Activated gamma-delta T cell treated with Interleukin-2 at 50 U/mL for 16 hours (primary cell): Measurements from ENCODE around the gene S1PR3.

Source experiments
- DNase-seq: peaks from one replicate; pipeline ENCODE4 v3.0.0-alpha.2; 2020

The S1PR3 gene

GRCh38 chr9:88969646-88970373 is 21.5 kb upstream of the S1PR3 start:
- no peak for DNase-seq

GRCh38 chr9:88971131-88971960 is 19.9 kb upstream of the S1PR3 start:
- DNase-seq, result no peak

GRCh38 chr9:88972401-88972800 is 18.9 kb upstream of the S1PR3 start:
- DNase-seq, result no peak

- DNase-seq, result no peak
These were observed 17.8 kb upstream of the S1PR3 start for GRCh38 chr9:88973281-88974045.

- DNase-seq, result no peak
These were observed 16.6 kb upstream of the S1PR3 start for GRCh38 chr9:88974641-88975040.

- no peak for DNase-seq
These were observed 15.0 kb upstream of the S1PR3 start for GRCh38 chr9:88975966-88976889.

GRCh38 chr9:88976890-88977257 is 14.4 kb upstream of the S1PR3 start:
- DNase-seq, result no peak

GRCh38 chr9:88978034-88978433 is 13.2 kb upstream of the S1PR3 start:
- no peak for DNase-seq

GRCh38 chr9:88979021-88979420 is 12.2 kb upstream of the S1PR3 start:
- no peak for DNase-seq

GRCh38 chr9:88979791-88980190 is 11.5 kb upstream of the S1PR3 start:
- no peak for DNase-seq

- no peak for DNase-seq
These were observed 10.5 kb upstream of the S1PR3 start for GRCh38 chr9:88980740-88981203.

GRCh38 chr9:88983865-88984542 is 7.3 kb upstream of the S1PR3 start:
- no peak for DNase-seq

GRCh38 chr9:88984543-88984883 is 6.8 kb upstream of the S1PR3 start:
- no peak for DNase-seq

GRCh38 chr9:88985616-88986015 is 5.7 kb upstream of the S1PR3 start:
- no peak for DNase-seq

- DNase-seq, result no peak
These were observed 4.5 kb upstream of the S1PR3 start for GRCh38 chr9:88986776-88987175.

GRCh38 chr9:88987661-88988060 is 3.6 kb upstream of the S1PR3 start:
- DNase-seq, result no peak

- no peak for DNase-seq
These were observed 2.2 kb upstream of the S1PR3 start for GRCh38 chr9:88988796-88989641.

- no peak for DNase-seq
These were observed 1.1 kb upstream of the S1PR3 start for GRCh38 chr9:88990041-88990728.

- no peak for DNase-seq
These were observed 571 bp upstream of the S1PR3 start for GRCh38 chr9:88990729-88991065.

GRCh38 chr9:88992556-88992955 is 1.3 kb downstream of the S1PR3 start:
- DNase-seq, result no peak
